Omental fat pad (tissue), 4 donors: ENCODE results near the gene HMG20B. TPM values are rescaled to one million over a fixed set of nuclear protein-coding genes. Genes with fewer than 3 reads are reported as not detected.

Experiments used
- ATAC-seq: fragments of 150-250 bp; one replicate; pipeline ENCODE4 v1.9.1; 2016; ENCODE audit warnings: mild to moderate bottlenecking, moderate library complexity; ENCODE audit not compliant: low FRiP score
- DNase-seq: peaks from one replicate; pipeline ENCODE4 v3.0.0-alpha.2; 2019; ENCODE audit warnings: low spot score
- CTCF ChIP-seq, 3 donors: fragments of 450-650 bp; IDR thresholded peaks; one replicate each; pipeline ENCODE4 v1.5.1; 2016 to 2017; ENCODE audit warnings: antibody characterized with exemption in 3 of 3, mild to moderate bottlenecking in 3 of 3, moderate library complexity in 2 of 3
- total RNA-seq, 4 donors: library from RNA; depleted of rRNA; stranded (reverse); fragments of >200 nt; gene quantifications; one replicate each; pipeline ENCODE4 v1.1.0, GENCODE V29; 2016

HMG20B gene
- total RNA-seq, 4 donors from 2014 or later: 60.4 to 95.8 (median 66.5) TPM

- ATAC-seq (no peak), DNase-seq (no peak)
- no peak for TF ChIP-seq CTCF (IDR thresholded peaks at IDR 0.05)
Measured at GRCh38 chr19:3606174-3606689, 33.5 kb downstream of the HMG20B start.

- DNase-seq (peak; percentile 82), ATAC-seq (peak; percentile 79)
- TF ChIP-seq CTCF (IDR thresholded peaks at IDR 0.05): no peak
Measured at GRCh38 chr19:3606690-3607289, 34.0 kb downstream of the HMG20B start, which contains the start of gene TBXA2R. TSS of gene TBXA2R (minus strand) at chr19:3606875. CDS start at chr19:3600634, 6,241 bp downstream.

- peak; percentile 13 for ATAC-seq
Measured at GRCh38 chr19:3607303-3608078, 34.7 kb downstream of the HMG20B start.

GRCh38 chr19:3608079-3608641 lies 35.4 kb downstream of the HMG20B start:
- DNase-seq (no peak), ATAC-seq (no peak)
- TF ChIP-seq CTCF (IDR thresholded peaks at IDR 0.05): no peak

More at GRCh38 chr19:3607303-3608078, 34.7 kb downstream of the HMG20B start:
- TF ChIP-seq CTCF (IDR thresholded peaks at IDR 0.05): no peak
- DNase-seq: no peak

GRCh38 chr19:3608750-3609322 lies 36.1 kb downstream of the HMG20B start:
- TF ChIP-seq CTCF (IDR thresholded peaks at IDR 0.05): no peak
- DNase-seq (no peak), ATAC-seq (no peak)

- DNase-seq (no peak), ATAC-seq (no peak)
- TF ChIP-seq CTCF (IDR thresholded peaks at IDR 0.05): no peak
Measured at GRCh38 chr19:3609779-3610719, 37.3 kb downstream of the HMG20B start.
